Natural killer cell treated with Interleukin-12 subunit alpha and Interleukin-12 subunit beta and Interleukin-15 and Interleukin-18, amount 100 ng/mL, for 72 hours (primary cell): ENCODE data around the gene PKHD1. TPM values are rescaled to one million over a fixed set of nuclear protein-coding genes. Genes with fewer than 3 reads are reported as not detected.

Experiments
- ATAC-seq, 2 donors: fragments of 150-1000 bp; cut with Tn5 transposase in 1 of 2; sonication (Bioruptor Pico), chemical (Tn5 transposase) in 1 of 2; 2 replicates each; pipeline ENCODE4 v1.10.0; 2021
- DNase-seq: peaks from one replicate; pipeline ENCODE4 v3.0.0; 2022; ENCODE audit warnings: low spot score
- H3K27ac Mint-ChIP-seq, 2 donors: 1 replicate in 1 of 2; 2 replicates in 1 of 2; pipeline ENCODE4 v1.8.0; 2022; ENCODE audit warnings: mixed read lengths in 2 of 2, mild to moderate bottlenecking in 1 of 2, moderate library complexity in 1 of 2
- H3K27me3 Mint-ChIP-seq, 2 donors: 1 replicate in 1 of 2; 2 replicates in 1 of 2; pipeline ENCODE4 v1.8.0; 2022; ENCODE audit warnings: mixed read lengths in 2 of 2
- H3K36me3 Mint-ChIP-seq: one replicate; pipeline ENCODE4 v1.8.0; 2022; ENCODE audit warnings: mixed read lengths
- H3K4me1 Mint-ChIP-seq, 2 donors: 1 replicate in 1 of 2; 2 replicates in 1 of 2; pipeline ENCODE4 v1.8.0; 2022; ENCODE audit warnings: low read depth in 2 of 2, mixed read lengths in 2 of 2, mild to moderate bottlenecking in 1 of 2
- H3K4me3 Mint-ChIP-seq: one replicate; pipeline ENCODE4 v1.8.0; 2022; ENCODE audit warnings: mixed read lengths
- H3K9me3 Mint-ChIP-seq: 2 replicates; pipeline ENCODE4 v1.8.0; 2022; ENCODE audit warnings: mixed read lengths
- total RNA-seq, 2 donors: library from RNA; stranded (reverse); gene quantifications; one replicate each; pipeline ENCODE4 v1.2.3, GENCODE V29; 2022

Gene PKHD1
- not detected for total RNA-seq

GRCh38 chr6:52087498-52087999, at the start of gene PKHD1:
Gene PKHD1, minus strand, starts transcription at chr6:52087613. Its CDS starts 2,680 bp downstream, at chr6:52084933.
- H3K36me3 Mint-ChIP-seq, result no peaks in the 10 kb centered on the region
- peaks cover 15 to 39% of the 10 kb centered on the region in 2 donors for H3K27me3 Mint-ChIP-seq
- ATAC-seq (no peak), DNase-seq (no peak)
- no peak within 1 kb of the TSS for H3K27ac Mint-ChIP-seq
- H3K4me3 Mint-ChIP-seq, result no peak within 1 kb of the TSS
- H3K9me3 Mint-ChIP-seq, result no peaks in the 10 kb centered on the region
- H3K4me1 Mint-ChIP-seq, result no peaks in the 10 kb centered on the region

GRCh38 chr6:52136934-52137467, 49.6 kb upstream of the PKHD1 start:
- H3K9me3 Mint-ChIP-seq, result no peaks in the 10 kb centered on the region
- no peaks in the 10 kb centered on the region for H3K4me1 Mint-ChIP-seq
- no peak overlapping the region for H3K4me3 Mint-ChIP-seq
- H3K27ac Mint-ChIP-seq, result no peak overlapping the region
- H3K36me3 Mint-ChIP-seq, result no peaks in the 10 kb centered on the region
- ATAC-seq, result no peak
- DNase-seq, result no peak
- H3K27me3 Mint-ChIP-seq, result peaks cover 24 to 49% of the 10 kb centered on the region in 2 donors

GRCh38 chr6:52136055-52136454, 48.6 kb upstream of the PKHD1 start:
- H3K36me3 Mint-ChIP-seq, result no peaks in the 10 kb centered on the region
- H3K27me3 Mint-ChIP-seq, result peaks cover 20 to 41% of the 10 kb centered on the region in 2 donors
- no peak for ATAC-seq
- no peak overlapping the region for H3K27ac Mint-ChIP-seq
- DNase-seq, result no peak
- H3K9me3 Mint-ChIP-seq, result no peaks in the 10 kb centered on the region
- H3K4me1 Mint-ChIP-seq, result no peaks in the 10 kb centered on the region
- no peak overlapping the region for H3K4me3 Mint-ChIP-seq

- no peak for DNase-seq
- Mint-ChIP-seq H3K27ac (no peak overlapping the region), H3K4me1 (no peaks in the 10 kb centered on the region), H3K27me3 (peaks cover 19 to 41% of the 10 kb centered on the region in 2 donors), H3K4me3 (no peak overlapping the region), H3K9me3 (no peaks in the 10 kb centered on the region), H3K36me3 (no peaks in the 10 kb centered on the region)
- ATAC-seq, result no peak
These were observed 47.8 kb upstream of the PKHD1 start for GRCh38 chr6:52135217-52135616.

GRCh38 chr6:52134011-52134410, 46.6 kb upstream of the PKHD1 start:
- ATAC-seq (no peak), DNase-seq (no peak)
- H3K36me3 Mint-ChIP-seq, result no peaks in the 10 kb centered on the region
- H3K9me3 Mint-ChIP-seq, result no peaks in the 10 kb centered on the region
- no peak overlapping the region for H3K4me3 Mint-ChIP-seq
- H3K27me3 Mint-ChIP-seq, result peaks cover 20 to 50% of the 10 kb centered on the region in 2 donors
- H3K4me1 Mint-ChIP-seq, result no peaks in the 10 kb centered on the region
- H3K27ac Mint-ChIP-seq, result no peak overlapping the region

GRCh38 chr6:52133324-52133723, 45.9 kb upstream of the PKHD1 start:
- H3K4me1 Mint-ChIP-seq, result no peaks in the 10 kb centered on the region
- H3K36me3 Mint-ChIP-seq, result no peaks in the 10 kb centered on the region
- no peak overlapping the region for H3K4me3 Mint-ChIP-seq
- no peak for ATAC-seq
- H3K9me3 Mint-ChIP-seq, result no peaks in the 10 kb centered on the region
- H3K27ac Mint-ChIP-seq, result no peak overlapping the region
- H3K27me3 Mint-ChIP-seq, result peaks cover 27 to 50% of the 10 kb centered on the region in 2 donors
- no peak for DNase-seq

- H3K4me3 Mint-ChIP-seq, result no peak overlapping the region
- DNase-seq (no peak), ATAC-seq (no peak)
- H3K36me3 Mint-ChIP-seq, result no peaks in the 10 kb centered on the region
- no peaks in the 10 kb centered on the region for H3K4me1 Mint-ChIP-seq
- H3K27ac Mint-ChIP-seq, result no peak overlapping the region
- H3K9me3 Mint-ChIP-seq, result no peaks in the 10 kb centered on the region
- H3K27me3 Mint-ChIP-seq, result peaks cover 25 to 52% of the 10 kb centered on the region in 2 donors
These were observed 44.9 kb upstream of the PKHD1 start for GRCh38 chr6:52132292-52132691.

GRCh38 chr6:52130440-52130839, 43.0 kb upstream of the PKHD1 start:
- ATAC-seq (no peak), DNase-seq (no peak)
- H3K4me1 Mint-ChIP-seq, result no peaks in the 10 kb centered on the region
- peaks cover 23 to 46% of the 10 kb centered on the region in 2 donors for H3K27me3 Mint-ChIP-seq
- no peak overlapping the region for H3K4me3 Mint-ChIP-seq
- H3K27ac Mint-ChIP-seq, result no peak overlapping the region
- no peaks in the 10 kb centered on the region for H3K36me3 Mint-ChIP-seq
- no peaks in the 10 kb centered on the region for H3K9me3 Mint-ChIP-seq

GRCh38 chr6:52127957-52128356, 40.5 kb upstream of the PKHD1 start:
- ATAC-seq (no peak), DNase-seq (no peak)
- no peak overlapping the region for H3K27ac Mint-ChIP-seq
- H3K9me3 Mint-ChIP-seq, result no peaks in the 10 kb centered on the region
- H3K36me3 Mint-ChIP-seq, result no peaks in the 10 kb centered on the region
- H3K27me3 Mint-ChIP-seq, result peaks cover 32 to 62% of the 10 kb centered on the region in 2 donors
- no peak overlapping the region for H3K4me3 Mint-ChIP-seq
- H3K4me1 Mint-ChIP-seq, result no peaks in the 10 kb centered on the region

- Mint-ChIP-seq H3K27me3 (peaks cover 38 to 69% of the 10 kb centered on the region in 2 donors), H3K9me3 (peaks cover 3% of the 10 kb centered on the region), H3K27ac (no peak overlapping the region), H3K36me3 (no peaks in the 10 kb centered on the region), H3K4me3 (no peak overlapping the region), H3K4me1 (no peaks in the 10 kb centered on the region)
- ATAC-seq (no peak), DNase-seq (no peak)
These were observed 38.8 kb upstream of the PKHD1 start for GRCh38 chr6:52126231-52126630.

GRCh38 chr6:52125572-52125971, 38.2 kb upstream of the PKHD1 start:
- peaks cover 38 to 70% of the 10 kb centered on the region in 2 donors for H3K27me3 Mint-ChIP-seq
- H3K27ac Mint-ChIP-seq, result no peak overlapping the region
- no peaks in the 10 kb centered on the region for H3K4me1 Mint-ChIP-seq
- H3K9me3 Mint-ChIP-seq, result peaks cover 3% of the 10 kb centered on the region
- H3K4me3 Mint-ChIP-seq, result no peak overlapping the region
- H3K36me3 Mint-ChIP-seq, result no peaks in the 10 kb centered on the region
- ATAC-seq, result no peak
- no peak for DNase-seq

- Mint-ChIP-seq H3K36me3 (no peaks in the 10 kb centered on the region), H3K4me1 (no peaks in the 10 kb centered on the region), H3K27me3 (peaks cover 34 to 66% of the 10 kb centered on the region in 2 donors), H3K9me3 (peaks cover 3% of the 10 kb centered on the region), H3K27ac (no peak overlapping the region), H3K4me3 (no peak overlapping the region)
- ATAC-seq, result no peak
- no peak for DNase-seq
These were observed 37.7 kb upstream of the PKHD1 start for GRCh38 chr6:52125139-52125538.

GRCh38 chr6:52124126-52125121, 37.0 kb upstream of the PKHD1 start:
- H3K4me1 Mint-ChIP-seq, result no peaks in the 10 kb centered on the region
- no peaks in the 10 kb centered on the region for H3K36me3 Mint-ChIP-seq
- H3K27ac Mint-ChIP-seq, result no peak overlapping the region
- DNase-seq (no peak), ATAC-seq (no peak)
- peaks cover 34 to 58% of the 10 kb centered on the region in 2 donors for H3K27me3 Mint-ChIP-seq
- peaks cover 3% of the 10 kb centered on the region for H3K9me3 Mint-ChIP-seq
- no peak overlapping the region for H3K4me3 Mint-ChIP-seq

- Mint-ChIP-seq H3K27me3 (peaks cover 30 to 52% of the 10 kb centered on the region in 2 donors), H3K36me3 (no peaks in the 10 kb centered on the region), H3K4me1 (no peaks in the 10 kb centered on the region), H3K27ac (no peak overlapping the region), H3K9me3 (peaks cover 7% of the 10 kb centered on the region), H3K4me3 (no peak overlapping the region)
- ATAC-seq (no peak), DNase-seq (no peak)
These were observed 35.8 kb upstream of the PKHD1 start for GRCh38 chr6:52123251-52123650.
